Stimulated activated CD4-positive, alpha-beta T cell treated with anti-CD3 and anti-CD28 coated beads, Interleukin-2, amount 100 ng/mL, for 4 hours (primary cell): ENCODE data around the gene ZNF148.
A peak's percentile ranks its signal among the peaks of the same experiment; 100 is the strongest.

ENCODE experiments used
- DNase-seq: peaks from one replicate; pipeline ENCODE4 v3.0.0-alpha.2; 2020; ENCODE audit warnings: low read depth

Gene ZNF148

GRCh38 chr3:125326957-125327356, 48.2 kb downstream of the ZNF148 start:
- no peak for DNase-seq

DNA sequence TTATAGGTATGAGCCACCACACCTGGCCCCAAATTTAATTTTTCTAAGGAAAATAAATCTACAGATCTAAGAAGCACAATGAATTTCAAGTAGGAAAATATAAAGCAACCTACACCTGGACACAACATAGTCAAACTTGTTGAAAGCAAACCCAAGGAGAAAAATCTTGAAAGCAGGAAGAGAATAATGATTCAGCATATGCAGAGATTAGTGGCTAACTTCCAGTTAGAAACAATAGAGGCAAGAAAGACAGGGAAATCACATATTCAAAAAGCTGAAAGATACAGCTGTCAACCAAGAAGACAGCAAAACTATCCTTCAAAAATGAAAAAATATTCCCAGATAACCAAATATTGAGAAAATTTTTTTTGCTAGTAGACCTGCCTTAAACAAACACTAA, 49.4 kb downstream of the ZNF148 start:
- no peak for DNase-seq

GRCh38 chr3:125324341-125324740, 50.8 kb downstream of the ZNF148 start:
- DNase-seq = no peak

GRCh38 chr3:125322917-125323316, 52.2 kb downstream of the ZNF148 start:
- DNase-seq = no peak

- DNase-seq = no peak
Measured at GRCh38 chr3:125322166-125322565, 53.0 kb downstream of the ZNF148 start.

DNA sequence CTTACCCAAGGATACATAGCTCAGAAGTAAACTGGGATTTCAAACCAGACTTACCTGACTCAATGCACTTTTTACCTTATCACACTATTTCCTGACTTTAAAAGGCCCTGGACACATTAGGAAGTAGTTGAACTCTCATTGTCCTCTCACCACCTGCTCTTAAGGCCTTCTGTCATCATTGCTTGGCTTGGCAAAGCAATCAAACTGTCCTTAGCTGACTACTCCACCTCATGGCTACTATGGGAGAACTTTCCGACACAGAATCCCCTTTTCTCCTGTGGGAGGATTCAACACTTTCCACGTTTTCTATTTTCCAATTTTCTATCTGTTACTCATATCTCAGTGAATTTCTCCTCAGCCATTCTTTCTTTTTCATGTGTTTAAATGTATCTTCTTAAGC, 55.4 kb downstream of the ZNF148 start:
- DNase-seq = no peak

- no peak for DNase-seq
Measured at GRCh38 chr3:125318871-125319270, 56.3 kb downstream of the ZNF148 start.

DNA sequence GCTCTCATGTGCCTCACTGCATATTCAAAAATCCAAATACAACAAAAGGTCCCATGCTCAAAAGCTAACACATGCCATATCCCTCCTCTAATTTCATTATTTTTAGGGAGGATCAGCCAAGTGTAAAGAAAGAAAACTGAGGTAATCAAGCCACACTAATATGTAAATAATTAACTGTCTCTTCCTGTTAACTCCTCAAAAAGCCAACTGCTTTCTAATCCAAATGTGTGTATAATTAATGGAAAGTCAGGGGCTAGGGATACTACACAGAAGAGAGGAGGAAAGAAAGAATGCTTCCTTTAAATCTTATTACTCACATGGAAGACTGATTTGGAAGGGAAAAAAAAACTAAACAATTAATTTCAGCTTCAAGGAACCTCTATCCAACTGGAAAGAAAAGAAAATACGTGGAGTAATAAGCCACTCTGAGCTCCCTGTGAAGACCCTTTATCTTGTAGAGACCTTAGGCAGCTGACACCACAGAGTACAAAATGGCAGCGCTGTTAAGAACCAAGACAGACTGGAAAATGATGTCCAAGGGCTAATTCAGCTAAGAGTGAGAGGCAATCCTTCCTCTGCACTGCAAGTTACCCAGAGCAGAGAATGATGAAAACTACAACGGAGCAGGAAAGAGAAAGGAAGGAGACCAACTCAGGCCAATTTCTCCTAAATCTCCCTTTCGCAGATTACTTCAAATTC, 56.8 kb downstream of the ZNF148 start:
- no peak for DNase-seq

- DNase-seq = no peak
Measured at GRCh38 chr3:125317761-125318160, 57.4 kb downstream of the ZNF148 start.

- DNase-seq = no peak
Measured at GRCh38 chr3:125316949-125317348, 58.2 kb downstream of the ZNF148 start.

GRCh38 chr3:125316246-125316645, 58.9 kb downstream of the ZNF148 start:
- DNase-seq = no peak

- DNase-seq = no peak
Measured at GRCh38 chr3:125313060-125313635, 62.0 kb downstream of the ZNF148 start.

DNA sequence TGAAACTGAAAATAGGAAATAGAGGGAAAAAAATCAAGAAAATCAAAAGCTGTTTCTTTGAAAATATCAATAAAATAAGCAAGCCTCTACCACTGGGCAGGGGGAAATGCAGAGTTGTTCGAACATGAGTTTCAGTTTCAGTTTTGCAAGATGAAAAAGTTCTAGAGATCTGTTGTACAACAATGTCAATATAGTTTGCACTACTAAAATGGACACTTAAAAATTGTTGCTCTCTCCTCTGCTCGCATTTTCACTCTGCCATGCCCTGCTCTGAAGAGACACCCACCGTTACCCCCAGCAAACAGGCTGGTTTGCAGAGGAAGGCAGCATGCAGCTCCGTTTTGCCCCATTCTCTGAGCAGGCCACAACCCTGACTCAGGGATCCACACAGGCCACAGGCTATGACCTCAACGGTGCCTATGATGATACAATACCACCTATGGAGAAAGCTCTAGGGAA, 64.5 kb downstream of the ZNF148 start:
- DNase-seq = peak; percentile 19

DNA sequence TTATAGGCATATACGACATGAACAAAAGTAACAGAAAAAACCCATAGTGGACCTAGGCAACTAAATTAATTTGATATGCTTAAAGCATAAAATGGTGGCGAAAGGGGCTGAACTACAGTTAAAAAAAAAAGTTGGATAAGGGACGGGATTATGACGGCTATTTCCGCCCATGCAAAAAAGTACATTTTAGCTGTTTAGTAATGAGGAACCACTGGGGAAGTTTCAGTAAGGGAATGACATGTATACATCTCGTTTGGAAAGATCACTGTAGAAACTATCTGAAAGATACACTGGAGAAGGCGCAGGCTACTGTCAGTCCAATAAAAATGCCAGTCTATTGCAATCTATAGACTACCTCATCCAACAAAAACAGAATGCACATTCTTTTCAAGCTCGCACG, 65.6 kb downstream of the ZNF148 start:
- DNase-seq = no peak

DNA sequence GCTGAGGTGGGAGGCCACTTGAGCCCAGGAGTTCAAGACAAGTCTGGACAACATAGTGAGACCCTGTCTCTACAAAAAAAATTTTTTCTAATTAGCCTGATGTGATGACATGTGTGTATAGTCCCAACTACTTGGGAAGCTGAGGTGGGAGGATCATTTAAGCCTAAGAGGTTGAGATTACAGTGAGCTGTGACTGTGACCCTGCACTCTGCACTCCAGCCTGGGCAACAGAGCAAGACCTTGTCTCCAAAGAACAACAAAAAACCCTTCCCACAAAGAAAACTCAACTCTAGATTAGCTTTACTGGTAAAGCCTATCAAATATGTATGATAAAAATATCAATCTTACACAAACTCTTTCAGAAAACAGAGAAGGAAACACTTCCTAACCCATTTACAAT, 68.5 kb downstream of the ZNF148 start:
- DNase-seq = no peak

DNA sequence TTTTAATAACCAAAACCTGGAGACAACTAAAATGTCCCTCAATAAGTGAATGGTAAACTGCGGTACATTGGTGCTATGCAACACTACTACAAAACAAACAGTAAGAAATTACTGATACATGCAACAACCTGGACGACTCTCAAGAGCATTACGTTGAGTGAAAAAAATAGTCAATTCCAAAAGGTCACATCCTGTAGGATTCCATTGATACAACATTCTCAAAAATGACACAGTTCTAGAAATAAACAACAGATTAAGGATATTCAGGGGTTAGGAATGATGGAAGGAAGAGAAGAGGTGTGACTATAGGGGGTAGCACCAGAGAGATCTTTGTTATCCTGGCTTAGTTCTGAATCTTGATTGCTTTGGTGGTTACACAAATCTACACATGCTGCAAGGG, 72.2 kb downstream of the ZNF148 start:
- no peak for DNase-seq

- no peak for DNase-seq
Measured at GRCh38 chr3:125300416-125300815, 74.7 kb downstream of the ZNF148 start.

GRCh38 chr3:125294411-125294810, 80.7 kb downstream of the ZNF148 start:
- DNase-seq = no peak

DNA sequence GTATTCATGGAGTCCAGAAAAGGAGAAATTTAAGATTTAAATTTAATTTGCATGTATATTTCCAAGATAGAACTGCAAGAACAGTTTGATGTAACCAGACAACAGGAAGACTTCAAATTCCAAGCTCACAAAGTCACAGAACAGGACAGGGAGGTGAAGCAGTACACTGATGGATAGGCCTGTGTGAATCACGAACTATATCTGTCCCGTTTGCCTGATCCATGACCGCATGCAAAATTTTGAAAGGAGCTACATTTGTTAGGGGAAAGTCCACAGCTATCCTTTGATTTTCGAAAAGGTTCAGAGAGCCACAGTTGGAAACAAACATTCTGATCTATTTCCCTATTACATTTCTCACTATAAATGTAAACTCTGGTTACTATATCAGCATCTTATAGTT, 83.1 kb downstream of the ZNF148 start:
- no peak for DNase-seq

- DNase-seq = no peak
Measured at GRCh38 chr3:125289429-125289981, 85.6 kb downstream of the ZNF148 start.

GRCh38 chr3:125287248-125287647, 87.9 kb downstream of the ZNF148 start:
- no peak for DNase-seq

DNA sequence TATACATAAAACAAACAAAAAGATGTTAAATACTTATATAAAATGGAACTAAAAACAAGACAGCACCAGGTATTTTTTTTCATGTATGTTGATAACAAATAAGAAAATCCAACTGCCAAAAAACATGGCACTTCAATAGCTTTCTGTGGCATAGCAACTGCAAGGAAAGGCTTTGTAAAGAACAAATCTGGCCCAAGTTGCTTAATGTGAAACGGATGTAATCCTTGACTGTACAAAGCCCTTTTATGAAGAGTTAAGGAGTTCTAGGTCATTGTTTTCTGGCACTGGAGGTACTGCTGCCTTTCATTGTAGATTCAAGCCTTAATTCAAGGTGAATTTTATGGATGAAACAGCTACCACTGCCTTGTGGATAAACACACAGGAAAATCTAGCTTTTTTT, 93.7 kb downstream of the ZNF148 start:
- no peak for DNase-seq

GRCh38 chr3:125280668-125281361, 94.3 kb downstream of the ZNF148 start:
- no peak for DNase-seq
